M059J (cell line): ENCODE measurements around the gene SAMHD1. TPM values are rescaled to one million over a fixed set of nuclear protein-coding genes. Genes with fewer than 3 reads are reported as not detected.

ENCODE experiments used
- DNase-seq: peaks from one replicate; pipeline ENCODE4 v3.0.0-alpha.2; 2012; ENCODE audit warnings: low read depth
- total RNA-seq: library from RNA; depleted of rRNA; stranded (reverse); fragments of >200 nt; shearing (Covaris generic); gene quantifications from 2 replicates; pipeline ENCODE4 v1.2.3, GENCODE V29; 2014

SAMHD1 gene
- total RNA-seq, 1 experiment from 2014 or later, result 442 TPM

DNA sequence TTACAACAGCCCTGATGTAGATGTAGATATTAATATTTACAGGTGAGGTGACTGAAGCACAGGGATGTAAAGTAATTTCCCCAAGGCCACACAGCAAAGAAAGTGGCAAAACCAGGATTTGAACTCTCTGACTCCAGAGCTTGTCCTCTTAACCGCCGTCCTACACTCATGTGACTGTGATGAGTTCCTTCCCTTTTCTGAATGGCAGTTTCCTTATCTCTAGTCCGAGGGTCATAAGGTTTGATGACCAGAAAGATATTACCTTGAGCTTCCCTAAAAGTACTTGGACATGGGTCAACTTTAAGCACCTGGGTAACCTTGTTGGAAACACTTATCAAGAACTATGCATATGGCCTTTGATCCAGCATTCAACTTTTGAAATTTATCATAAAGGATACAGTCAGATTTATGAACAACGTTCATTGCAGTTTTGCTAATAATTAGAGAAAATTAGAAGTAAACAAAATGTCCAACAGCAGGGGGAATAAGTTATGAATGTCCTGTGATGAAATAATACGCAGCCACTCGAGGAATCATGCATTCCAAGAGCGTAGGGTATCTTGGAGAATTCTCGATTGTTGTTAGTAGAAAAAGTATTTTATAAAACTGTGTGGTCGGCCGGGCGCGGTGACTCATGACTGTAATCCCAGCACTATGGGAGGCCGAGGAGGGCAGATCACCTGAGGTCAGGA lies 77.9 kb downstream of the SAMHD1 start:
- peak; percentile 84 for DNase-seq

DNA sequence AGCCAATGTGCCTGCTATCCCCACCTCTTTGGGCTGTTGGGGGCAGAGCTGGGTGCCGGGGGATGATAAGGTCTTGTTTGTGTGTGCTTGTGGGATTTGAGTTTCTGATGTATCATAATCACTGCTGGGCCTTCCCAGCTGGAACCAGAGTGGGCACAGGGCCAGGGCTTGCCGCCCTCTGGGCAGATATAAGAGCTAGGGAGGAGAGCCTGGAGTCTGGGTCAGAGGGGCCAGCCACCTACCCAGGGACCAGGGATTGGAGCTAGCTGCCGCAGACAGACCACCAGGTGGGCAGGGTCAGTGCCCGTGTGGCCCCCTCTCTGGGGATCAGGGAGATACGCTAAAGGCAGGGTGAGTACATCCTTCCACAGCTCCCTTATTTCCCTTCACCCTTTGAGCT lies 78.7 kb downstream of the SAMHD1 start:
- DNase-seq, result peak; percentile 78

DNA sequence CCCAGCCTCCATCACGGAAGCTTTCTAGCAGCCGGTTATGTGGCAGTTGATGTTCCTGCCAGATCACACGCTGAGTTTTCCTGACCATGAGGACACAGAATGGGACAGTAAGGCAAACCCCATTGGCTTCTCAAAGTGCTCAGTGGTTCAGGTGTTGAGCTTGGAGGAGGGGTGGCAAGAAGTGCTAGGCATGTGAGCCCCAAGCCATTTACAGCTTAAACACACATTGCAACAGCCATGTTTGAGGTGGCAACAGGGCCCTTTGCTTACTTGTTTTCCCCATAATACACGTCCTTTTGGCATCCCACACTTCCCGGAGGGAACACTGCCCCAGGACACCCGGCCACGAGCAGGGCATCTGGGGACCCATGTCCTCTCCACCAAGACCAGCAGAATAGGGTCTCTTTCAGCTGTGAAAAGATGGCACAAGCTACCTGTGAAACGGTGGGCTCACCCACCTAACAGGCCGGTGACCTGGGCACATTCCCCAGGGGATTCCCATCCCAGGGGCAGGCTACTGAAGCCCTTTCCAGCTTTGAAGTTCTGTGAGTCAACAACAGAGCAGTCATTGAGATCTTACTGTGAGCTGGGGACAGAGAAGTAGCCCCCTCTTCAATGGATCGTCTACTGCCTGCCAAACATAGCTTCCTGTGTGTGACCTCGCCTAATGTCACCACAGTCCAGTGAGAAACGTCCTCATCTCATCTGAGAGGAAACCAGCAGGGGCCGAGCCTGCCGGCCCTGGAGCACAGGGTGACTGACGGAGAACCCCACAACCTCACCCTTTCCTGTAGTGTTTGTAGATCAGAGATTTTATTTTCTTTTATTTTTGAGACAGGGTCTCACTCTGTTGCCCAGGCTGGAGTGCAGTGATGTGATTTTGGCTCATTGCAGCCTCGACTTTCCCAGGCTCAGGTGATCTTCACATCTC lies 79.6 kb downstream of the SAMHD1 start:
- no peak for DNase-seq

DNA sequence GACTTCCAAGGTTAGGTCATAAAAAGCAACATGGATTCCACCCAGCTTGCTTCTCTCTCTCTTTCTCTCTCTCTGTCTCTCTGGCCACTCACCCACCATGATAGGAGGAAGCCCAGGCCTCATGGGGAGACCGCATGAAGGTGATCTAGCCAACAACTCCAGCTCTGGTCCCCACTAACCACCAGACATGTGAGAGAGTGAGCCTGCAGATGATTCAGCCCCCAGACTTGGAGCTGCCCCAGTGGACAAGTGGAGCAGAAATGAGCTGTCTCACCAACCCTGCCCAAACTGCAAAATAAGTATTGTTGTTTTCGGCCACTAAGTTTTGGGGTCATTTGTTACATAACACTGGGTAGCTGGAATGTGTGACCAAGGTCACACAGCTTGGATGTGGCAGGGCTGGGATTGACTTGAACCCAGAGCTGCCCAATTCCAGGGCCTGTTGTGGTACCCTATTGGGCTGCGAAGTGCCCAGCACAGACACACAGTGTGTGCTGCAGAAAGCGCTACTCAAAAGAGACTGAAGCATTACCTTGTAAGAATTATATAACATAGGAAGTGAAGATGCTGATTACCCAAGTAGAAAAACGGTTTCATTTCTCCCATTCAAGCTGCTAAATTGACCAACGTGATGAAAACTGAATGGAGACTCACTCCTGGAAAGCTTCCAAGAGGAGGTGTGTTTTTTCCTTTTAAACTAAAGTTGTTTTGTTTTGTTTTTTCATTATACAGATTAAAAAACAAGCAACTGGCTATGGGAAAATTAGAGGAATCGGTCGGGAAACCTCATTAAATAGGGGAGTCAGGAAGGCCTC lies 84.6 kb downstream of the SAMHD1 start:
- peak; percentile 88 for DNase-seq

DNA sequence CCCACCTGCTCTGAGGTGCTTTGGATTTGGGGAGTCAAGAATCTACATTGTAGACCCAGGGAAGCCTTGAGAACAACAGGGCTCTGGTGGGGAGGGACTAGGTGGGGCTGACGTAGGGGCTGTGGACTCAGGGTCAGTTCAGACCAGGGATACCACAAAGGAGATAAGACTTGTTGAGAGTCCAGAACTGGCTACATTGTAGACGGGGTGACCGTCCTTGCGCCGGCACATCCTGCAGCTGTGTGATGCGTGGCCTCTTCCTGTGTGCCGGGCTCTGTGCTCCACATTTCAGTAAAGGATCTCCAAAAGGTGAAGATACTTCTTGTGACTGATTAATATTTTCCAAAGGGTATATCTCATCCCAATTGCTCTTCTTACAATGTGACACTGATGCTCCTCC lies 85.3 kb downstream of the SAMHD1 start:
- no peak for DNase-seq

DNA sequence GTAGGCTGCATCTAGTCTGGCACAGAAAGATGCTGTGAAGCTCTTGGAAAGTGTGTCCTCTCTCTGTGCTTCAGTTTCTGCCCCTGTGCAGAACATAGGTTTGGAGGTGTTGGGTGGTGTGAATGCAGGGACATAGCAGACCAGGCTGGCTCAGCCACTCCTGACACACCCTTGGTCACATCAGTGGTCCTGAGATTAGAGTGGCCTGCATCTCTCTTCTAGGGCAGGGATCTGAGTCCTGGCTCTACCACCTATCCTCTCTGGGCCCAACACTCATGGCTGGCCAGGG lies 85.7 kb downstream of the SAMHD1 start:
- DNase-seq, result no peak

DNA sequence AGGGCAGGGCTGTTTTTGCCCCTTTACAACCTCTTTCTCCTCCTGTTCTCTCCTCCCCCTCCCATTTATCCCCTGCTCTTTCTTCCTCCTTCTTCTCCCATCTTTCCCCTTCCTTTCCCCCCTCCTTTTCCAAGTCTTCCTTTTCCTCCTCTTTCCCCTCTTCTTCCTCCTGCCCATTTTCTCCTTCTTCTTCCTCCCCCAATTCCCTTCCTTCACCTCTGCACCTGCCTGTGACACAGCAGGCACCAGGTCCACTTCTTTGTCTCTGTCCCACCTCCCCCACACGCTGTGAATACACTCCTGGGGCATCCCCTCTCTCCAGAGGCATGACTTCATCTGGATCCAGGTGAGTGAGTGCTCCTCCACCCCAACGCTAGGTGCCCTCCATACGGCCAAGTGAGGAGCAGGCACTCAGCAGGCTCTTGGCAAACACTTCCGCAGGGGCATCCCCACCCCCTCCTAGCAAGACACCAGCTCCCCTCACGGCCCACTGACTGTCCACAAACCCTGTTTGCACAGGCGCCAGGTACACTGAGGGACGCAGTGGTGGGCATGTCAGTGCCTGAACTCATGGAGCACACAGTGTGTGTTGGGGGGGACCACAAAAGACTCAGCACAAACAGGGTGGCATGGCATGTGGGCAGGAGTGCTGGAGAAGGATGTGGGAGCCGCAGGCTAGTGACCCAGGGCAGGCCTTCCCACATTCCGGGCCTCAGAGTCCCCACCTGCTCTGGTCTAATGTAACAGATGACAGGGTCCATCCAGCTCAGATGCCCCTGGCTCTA lies 86.2 kb downstream of the SAMHD1 start:
- DNase-seq, result no peak

DNA sequence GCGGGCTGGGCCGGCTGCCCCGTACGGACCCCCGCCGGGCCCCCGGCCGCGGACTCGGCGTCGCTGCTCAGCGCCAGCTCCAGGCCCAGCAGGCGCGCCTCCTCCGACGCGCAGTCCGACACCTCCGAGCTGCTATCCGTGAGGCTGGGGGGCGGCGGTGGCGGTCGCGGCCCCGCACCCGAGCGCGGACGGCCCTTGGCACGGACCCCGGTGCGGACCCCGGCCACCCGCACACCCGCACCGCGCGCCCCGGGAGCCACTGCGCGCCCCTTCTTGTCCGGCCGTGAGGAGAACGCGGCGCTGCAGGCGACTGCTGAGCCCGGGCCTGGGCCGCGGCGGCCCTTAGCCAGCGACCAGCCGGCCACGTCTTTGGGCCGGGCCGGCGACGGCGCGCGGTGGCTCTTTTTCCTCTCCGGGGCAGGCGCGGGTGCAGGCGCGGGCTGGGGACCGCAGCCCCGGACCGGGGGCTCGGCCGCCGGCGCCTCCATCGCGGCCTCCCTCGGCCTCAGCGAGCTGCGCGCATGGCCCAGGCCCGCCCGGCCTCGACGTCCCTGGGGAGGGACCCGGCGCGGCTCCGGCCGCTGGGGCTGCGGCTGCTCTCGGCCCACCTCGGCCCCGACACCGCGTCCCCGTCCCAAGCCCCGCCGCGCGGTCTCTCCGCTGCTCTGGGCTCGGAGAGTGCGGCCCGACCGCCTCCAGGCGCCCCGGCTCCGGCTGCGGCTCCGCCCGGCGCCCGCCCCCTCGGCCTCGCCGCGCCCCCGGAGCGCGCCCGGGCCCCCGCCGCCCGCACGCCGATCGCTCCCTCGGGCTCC lies 88.4 kb downstream of the SAMHD1 start:
- no peak for DNase-seq

DNA sequence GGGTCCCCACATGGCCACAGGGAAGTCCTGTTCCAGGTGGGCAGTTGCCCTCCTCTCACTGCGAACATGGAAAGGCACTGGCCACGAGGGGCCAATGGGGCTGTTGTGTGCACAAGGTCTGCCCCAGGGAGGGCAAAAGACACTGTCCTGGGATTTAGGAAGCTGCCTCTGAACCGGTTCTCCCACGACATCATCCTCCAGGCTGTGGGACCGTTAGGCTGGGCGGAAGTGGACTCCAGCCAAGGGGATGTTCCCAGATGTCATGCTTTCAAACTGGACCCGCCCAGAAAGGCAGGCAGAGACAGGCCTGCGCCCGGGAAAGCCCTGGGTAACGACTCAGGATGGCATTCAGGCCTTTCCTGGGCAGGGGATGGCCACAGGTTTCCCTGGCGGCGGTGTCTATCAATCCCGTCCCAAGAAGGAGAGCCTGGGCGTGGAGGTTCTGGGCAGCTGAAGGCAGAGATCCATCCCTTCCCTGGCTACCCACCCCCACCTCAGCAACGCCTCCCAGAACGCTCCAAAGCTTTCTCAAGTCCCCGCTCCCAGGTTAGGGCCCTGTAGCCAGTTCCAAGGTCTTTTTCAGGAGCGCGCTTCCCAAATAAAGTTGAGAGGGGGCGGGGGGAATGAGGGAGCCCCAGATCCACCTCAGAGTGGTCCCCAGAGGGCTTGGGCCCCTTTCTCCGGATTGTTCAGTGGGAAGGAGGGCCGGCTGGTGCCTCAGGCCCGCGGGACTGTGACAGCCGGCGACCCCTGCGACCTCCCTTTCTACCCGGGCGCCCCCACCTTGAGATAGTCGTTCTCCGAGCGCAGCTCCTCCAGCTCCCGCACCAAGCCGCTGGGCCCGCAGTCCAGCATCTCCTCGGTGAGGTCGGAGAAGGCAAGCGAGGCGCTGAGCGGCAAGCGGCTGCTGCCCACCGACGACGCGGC lies 89.4 kb downstream of the SAMHD1 start:
- peak; percentile 98 for DNase-seq

DNA sequence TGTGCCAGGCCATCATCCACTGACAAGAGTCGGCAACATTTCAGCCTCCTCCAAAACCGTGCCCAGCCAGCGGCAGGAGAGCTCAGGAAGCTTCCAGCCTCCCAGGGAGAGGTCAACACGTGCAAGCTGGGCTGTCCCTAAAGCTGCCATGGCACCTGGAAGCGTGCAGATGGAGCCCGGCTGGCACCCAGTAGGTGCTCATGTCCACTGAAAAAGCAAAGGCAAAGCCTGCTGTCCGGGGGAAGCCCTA lies 90.0 kb downstream of the SAMHD1 start:
- peak; percentile 55 for DNase-seq

DNA sequence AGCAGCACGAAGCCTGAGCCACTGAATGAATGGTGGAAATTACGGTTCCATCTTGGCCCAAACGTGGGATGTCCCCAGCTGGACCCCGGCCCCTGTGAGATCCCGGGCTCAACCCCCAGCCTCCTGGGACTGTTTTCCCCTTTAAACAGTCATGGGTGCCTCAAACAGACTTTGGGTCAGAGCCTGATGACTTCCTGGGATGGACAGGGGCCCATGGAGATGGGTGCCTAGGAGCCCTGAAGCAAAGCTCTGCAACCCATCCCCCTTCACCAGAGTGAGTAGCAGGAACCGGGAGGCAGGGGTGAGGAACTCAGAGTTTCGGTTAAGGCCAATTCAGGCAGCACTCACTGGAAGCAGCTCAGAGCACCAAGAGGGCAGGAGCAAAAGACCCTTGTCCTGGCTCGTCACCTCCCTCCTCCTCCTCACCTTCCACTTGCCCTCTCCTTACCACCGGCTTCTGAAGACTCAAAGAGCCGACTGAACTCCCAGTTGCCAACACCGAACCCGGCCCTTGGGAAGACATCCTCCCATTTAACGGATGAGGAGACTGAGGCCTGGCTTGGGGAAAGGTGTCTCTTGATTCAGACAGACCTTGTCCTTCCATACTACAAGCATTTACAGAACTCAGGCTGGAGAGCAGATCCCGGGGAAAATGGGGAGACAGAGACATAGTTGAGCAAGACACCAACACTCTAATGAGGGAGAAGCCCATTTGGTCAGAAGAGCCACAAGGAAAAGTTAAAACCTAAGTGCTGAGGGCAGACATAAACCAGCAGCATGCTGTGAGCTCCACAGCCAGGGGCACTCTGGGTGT lies 90.5 kb downstream of the SAMHD1 start:
- DNase-seq, result no peak

DNA sequence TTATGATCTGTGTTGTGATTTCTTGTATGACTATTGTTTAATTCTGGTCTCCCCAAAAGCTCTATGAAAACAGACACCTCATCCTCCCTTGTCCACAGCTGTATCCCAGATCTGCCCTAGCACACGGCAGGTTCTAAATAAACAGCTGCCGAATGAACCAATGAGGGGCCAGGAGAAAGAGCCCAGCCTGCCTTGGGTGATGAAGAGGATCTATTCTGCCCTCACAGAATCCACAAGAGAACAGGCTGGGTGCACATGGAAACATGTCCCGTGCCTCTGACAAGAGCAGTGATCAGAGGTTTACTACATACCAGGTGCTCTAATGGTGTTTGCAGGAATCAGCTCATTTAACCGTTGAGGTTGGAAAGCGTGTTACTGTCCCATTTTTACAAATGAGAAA lies 91.2 kb downstream of the SAMHD1 start:
- no peak for DNase-seq

DNA sequence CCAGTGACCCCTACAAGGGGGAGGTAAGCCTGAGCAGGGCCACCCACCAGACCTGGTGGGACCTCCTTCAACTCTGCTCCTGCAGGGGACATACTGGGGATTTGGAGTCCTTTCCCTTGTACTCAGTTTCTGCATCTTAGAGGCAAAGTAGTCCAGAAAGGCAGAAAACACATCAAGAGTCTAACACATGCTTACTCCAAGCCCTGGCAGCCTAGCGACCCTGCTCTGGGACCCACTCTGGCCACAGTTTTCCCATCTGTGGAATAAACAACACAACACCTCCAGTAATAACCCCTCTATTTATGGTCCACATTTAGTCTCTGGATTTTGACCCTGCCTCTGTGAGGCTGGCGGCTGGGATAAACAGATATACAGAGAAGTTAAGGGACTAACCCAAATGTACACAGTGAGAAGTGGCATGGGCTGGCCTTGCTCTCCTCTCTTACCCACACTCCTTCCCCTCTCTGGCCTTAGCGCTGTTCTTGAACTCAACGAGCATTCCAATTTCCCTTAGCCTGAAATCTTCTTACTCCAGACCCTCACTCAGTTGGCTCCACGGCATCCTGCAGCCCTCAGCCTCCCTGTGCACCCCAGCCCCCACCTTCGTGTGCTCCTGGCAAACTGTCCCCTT lies 91.7 kb downstream of the SAMHD1 start:
- no peak for DNase-seq

DNA sequence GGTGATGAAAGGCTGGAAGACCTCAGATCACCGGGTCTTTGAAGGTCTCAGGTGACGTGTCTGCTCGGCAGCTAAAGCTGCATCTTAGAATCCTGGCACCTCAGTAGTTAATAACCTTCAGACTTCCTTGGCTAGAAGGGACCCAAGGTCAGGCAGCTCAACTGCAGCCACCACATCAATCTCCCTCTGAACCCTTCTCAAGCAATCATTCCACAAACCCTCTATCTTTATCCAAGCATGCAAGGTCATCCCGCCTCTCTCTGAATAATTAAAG lies 92.3 kb downstream of the SAMHD1 start:
- DNase-seq, result peak; percentile 23

DNA sequence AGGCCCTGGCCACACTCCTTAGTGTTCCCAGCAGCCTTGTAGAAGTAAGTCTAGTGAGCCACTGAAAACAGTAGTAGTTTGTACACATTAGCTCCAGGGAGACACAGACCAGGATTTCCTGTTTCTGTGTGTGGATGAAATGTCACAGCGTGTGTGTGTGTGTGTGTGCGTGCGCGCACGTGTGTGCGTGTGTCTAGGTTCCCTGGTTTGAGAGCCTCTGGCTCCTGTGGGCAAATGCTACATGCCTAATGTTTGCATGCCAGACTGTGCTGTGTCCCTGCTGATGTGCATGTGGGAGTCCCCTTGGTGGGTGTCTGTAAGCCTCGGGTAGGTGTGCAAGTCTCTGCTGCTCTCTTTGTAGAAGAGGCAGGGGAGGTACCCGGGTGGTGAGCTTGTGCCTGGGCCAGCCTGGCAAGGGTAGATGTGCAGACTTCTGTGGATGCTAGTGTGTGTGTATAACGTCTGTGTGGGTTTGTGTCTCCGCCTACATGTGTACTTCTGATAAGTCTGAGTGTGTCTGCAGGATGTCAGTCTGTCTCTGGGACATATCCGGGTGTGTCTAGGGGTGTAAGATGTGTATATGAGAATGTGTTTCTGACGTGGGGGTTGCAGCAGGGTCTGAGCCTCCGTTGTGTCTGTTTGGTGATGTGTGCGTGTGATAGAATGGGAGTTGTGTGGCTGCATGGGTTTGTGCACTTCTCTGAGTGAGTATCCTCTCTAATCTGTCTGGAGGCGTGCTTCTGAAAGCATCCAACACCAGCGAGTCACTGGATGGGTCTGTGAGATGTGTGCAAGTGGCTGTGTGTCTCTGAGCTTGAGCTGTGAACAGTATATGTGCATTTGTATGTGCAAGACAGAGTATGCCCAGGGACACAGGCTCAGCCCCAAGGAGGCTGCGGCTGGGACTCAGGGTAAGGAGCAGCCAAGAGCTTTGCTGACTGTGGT lies 94.5 kb downstream of the SAMHD1 start:
- DNase-seq, result peak; percentile 92

DNA sequence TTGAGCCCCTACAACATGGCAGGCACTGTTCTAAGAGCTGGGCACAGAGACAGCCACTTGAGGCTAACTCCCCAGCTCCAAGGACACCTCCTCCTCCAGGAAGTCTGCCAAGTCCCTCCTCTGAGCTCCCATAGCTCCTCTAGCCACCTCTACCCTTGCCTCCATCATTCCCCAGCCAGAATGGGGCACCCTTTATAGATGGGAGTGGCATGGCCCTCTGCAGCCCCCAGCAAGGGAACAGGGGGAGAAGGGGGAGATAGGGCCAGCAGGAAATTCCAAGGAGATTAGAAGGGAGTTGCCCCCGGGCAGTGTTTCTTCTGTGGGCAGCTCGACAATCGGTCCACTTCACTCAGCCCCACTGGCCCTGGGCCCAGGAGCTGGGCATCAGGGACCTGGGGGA lies 95.3 kb downstream of the SAMHD1 start:
- DNase-seq, result peak; percentile 98

DNA sequence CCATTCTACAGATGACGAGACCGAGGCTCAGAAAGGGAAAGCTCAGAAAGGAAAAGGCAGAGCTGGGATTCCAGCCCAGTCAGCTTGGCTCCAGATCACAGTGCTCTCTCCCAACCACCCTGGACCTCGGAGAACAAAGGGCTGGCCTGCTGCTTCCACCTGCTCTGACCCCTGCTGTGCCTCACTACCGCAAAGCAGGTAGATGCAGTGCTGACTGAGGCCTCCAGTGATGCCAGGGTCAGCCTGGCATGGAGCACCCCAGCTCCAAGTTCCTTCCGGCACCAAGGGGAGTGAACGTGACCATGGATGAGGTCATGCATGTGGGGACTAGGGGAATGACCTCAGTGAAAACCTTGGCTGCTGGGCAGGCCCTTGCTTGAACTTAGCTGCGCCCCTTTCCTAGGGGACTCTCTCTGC lies 96.3 kb downstream of the SAMHD1 start:
- peak; percentile 87 for DNase-seq
